Ureter (tissue), 1 donor: ENCODE data around the gene TSPAN18. TPM values are rescaled to one million over a fixed set of nuclear protein-coding genes. Genes with fewer than 3 reads are reported as not detected.

Experiments
- DNase-seq: peaks from one replicate; pipeline ENCODE4 v3.0.0-alpha.2; 2020; ENCODE audit warnings: low spot score
- total RNA-seq: library from RNA; stranded (reverse); gene quantifications from one replicate; pipeline ENCODE4 v1.2.4, GENCODE V29; 2023
- donor health status: DM: yes; HTN: yes; CAD: no.

The TSPAN18 gene
- total RNA-seq, 1 donor from 2014 or later, result 19.1 TPM

DNA sequence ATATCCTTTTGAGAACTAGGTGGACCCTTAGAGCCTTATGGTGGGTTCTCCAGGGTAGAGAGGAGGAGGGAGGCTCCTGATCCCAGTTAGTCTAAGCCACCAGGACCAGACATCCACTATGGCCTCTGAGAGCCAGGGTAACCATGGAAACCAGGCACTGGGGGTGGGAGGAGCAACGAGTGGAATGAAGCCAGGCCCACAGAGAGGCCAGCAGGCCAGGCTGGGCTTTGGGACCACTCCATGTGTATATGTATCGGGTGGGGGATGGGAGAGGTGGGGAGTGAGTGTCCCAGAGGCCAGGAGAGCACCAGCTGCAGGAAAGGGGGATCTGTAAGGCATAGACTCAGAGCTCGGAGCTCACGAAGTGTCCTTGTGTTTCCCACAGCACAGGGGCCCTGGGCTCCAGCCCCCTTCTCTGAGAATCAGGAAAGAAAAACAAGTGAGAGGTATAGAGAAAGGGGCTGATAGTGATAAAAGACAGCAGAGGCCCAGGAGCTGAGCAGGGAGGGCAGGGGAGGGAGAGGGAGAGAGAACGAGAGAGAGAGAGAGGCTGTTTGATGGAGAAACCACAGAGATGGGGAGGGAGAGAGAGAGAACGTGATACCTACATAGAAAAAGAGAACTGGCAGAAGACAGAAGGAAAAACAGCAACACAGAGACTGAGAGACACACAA is 15.5 kb upstream of the TSPAN18 start:
- DNase-seq, result no peak

DNA sequence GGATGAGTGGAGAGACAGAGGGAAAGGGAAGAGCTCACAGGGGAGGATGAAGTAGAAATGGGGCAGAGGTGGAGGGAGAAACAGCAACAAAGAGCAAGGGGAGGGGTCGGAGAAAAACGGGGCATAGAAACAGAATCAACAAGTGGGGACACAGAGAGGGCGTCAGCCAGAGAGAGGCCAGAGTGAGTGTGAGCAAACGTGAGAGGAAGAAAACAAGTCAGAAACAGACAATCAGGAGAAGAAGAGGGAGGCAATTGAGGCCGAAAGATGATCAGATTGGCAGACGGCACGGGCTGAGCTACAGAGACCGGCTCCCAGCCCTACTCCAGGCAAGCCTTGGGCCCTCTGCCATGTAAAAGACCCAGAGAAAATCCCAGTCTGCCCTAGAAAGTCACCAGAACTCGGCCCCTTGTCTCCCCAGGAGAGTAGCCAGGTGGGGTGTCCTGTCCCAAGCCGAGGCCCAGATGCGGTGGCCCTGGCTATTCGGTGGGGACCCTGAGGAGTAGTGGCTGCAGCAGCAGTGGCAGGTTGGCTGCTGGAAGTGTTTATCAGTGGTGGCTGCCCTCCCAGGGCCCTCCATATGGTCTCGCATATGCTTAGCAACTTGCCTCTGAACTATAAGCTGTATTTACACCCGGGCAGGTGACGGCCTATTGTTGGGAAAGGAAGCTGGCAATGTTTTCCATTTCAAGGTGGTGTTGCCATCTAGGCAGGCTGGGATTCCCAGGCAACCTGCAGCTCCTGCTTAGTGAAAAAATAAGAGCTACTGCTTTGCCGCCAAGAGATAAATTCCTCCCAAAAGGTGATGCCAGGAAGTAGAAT is 14.8 kb upstream of the TSPAN18 start:
- DNase-seq, result no peak

DNA sequence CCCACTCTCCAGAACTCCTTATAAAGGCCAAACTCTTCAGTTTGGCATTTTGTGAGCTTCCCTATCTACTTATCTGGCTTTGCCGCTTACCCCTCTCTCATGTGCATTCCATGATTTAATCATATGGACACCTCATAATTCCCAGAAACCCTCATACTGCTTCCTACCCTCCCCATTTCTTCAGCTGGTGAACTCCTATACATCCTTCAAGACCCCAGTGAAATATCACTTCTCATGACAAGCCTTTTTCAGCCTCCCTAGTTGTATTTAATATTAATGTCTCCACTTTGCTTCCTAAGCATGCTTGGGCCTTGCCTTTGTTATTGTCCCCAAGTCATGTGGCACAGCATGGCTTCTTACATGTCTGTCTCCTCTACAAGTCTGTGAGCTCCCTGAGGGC is 13.7 kb upstream of the TSPAN18 start:
- DNase-seq, result no peak

DNA sequence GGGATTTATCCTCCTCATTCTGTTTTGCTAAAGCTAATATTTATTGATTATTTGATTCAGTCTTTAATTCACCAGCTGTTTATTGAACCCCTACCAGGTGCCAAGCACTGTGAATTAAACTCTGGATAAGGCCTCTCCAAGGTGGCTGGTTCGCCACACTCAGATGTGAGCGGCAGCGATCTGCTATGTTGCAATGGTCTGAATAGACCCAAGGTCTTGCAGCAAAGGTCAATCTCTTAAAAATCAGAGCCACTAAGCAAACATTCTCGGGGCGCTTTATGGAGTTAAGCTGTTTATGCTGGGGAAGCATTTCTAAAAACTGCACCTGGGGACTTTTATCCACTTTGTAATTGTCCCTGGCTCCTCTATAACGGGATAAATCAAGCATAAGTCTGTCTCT is 10.5 kb upstream of the TSPAN18 start:
- no peak for DNase-seq

DNA sequence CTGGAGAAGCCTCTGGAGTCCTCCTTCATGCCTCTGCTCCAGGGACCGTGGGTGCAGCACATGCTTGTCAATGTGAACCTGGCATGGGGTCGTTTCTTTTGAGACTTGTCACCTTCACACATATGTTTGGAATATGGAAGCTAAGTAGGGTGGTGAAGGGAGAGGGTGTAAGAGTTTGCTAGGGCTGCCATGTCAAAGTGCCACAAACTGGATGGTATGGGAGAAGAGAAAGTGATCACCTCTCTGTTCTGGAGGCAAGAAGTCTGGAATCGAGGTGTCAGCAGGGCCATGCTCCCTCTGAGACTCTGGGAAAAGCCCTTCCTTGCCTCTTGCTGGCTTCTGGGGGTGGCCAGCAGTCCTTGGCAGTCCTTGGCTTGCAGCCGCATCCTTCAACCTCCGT is 8.7 kb upstream of the TSPAN18 start:
- DNase-seq, result no peak

DNA sequence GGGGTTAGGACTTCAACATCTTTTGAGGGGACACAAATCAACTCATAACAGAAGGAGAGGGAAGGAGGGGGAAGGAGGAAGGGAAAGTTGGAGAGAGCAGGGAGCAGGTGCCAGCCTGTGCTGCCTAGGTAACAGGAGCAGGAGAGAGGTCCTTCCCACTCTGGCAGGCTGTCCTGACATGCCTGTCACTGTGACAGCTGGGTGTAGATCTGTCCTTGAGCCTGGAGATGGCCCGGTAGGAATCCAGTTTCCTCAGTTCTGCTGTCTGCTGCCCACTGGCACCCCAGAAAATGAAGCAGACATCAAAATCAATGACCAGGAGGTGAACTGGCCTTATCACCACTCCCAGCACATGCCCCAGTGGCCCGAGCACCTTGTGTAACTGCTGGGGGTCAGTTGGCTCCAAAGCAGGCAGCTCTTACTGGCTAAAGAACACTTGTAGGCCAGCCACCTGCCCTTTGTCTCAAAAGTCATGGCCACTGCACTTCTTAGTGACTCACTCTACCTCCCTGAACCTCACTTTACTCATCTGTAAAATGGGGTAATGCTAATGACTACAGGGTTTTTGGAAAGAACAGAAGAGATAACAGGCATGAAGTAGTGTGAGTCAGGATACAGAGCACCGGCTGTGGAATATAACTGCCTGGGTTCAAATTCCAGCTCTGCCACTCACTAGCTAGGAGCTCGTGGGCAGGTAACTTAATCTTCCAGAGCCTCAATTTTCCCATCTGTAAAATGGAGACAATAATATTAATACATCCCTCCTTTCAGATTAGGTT is 8.0 kb upstream of the TSPAN18 start:
- no peak for DNase-seq

DNA sequence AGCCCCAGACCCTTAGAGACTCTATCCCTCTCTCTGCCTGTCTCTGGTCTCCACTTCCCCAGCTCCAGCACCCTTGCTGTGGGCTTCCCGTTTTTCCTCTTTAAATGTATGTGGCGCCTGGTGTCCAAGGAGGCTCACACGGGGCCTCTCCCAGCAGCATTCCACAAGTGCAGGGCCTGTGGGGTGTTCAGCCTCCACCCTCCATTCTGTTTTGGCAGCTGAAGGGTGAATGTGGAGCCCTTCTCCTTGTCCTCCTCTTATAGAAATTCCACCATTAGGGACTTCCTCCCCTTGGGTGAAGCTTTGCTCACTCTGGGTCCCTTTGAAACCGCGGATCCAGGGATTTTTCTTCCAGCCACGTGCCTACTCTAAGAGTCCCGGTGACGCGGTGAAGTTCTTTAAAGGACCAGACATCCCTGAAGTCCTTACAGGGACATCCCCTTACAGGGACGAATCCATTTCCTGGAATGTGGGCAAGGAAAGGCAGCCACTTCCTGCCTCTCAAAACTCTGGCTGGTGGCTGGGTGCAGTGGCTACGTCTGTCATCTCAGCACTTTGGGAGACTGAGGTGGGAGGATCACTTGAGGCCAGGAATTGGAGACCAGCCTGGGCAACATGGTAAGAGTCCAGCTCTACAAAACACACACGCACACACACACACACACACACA is 1.6 kb upstream of the TSPAN18 start:
- DNase-seq, result no peak

DNA sequence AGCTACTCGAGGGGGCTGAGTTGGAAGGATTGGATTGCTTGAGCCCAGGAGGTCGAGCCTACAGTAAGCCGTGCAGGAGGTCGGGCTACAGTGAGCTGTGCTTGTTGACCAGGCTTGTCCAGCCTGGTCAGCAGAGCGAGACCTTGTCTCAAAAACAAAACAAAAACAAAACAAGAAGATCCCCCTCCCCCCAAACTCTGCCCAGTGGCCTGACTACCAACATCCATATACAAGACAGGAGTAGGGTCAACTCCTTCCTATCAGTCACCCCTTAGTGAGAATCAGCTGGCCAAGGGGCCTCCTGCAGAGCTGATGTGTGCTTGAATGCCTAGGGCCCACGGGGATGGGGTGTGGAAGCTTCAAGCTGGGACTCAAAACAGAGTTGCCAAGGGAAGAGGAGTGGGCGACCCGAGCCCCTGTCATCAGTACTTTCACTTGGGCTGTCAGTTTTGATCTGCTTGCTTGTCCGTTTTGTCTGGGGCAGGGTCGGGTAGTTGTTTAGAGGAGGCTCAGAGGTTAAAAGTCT is 942 bp upstream of the TSPAN18 start:
- DNase-seq, result no peak

DNA sequence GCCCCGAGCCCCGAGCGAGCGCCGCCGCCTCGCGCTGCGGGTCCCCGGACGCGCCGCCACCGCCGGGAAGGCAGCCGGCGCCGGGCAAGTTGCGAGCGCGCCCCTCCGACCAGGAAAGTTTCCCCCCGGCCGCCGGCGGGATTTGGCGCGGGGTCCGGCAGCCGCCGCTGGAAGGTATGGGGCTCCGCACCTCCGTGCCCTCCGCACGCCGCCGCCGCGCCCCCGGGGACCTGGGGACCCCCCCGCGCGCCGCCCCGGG is 281 bp downstream of the TSPAN18 start:
- DNase-seq, result no peak

DNA sequence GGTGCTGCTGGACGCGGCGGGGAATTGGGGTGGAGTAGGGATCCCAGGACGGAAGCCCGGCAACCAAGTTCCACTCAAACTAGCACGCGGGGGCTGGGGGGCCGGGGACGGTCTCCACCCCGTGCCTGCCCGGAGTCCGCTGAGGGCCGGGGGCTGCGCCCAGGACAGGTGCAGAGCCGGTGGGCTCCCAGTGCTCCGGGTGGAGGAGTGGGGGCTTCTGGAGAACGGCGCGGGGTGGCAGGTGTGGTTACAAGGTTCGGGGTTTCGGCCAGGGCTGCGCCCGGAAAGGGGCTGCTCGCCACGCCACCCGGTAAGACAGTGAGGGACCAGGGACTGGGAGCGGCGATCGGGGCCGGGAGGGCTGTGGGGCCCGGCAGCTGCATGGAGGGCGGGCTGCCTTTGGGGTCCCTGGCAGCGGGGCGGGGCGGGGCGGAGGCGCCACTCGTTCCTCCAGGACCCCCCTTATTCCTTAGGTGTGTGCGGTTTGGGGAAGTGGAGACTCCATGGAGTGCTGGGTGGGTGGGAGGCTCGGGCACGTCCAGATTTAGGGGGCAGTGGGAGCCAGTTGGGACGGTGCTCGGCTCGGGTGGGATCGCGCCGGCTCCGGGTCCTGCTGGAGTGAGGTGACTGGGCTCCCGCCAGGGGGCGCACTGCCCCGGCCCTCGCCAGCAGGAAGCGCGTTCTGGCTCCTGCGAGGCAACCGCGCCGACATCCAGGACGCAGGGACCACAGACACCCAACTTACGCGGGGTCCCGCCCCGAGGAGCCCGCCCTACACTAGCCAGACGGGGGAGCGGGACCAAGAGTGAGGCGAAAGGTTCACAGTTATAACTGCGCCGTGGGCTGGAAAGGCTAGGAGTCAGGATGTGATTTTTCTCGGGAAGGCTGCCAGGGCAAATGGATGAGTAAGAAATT is 868 bp downstream of the TSPAN18 start:
- peak; percentile 80 for DNase-seq

DNA sequence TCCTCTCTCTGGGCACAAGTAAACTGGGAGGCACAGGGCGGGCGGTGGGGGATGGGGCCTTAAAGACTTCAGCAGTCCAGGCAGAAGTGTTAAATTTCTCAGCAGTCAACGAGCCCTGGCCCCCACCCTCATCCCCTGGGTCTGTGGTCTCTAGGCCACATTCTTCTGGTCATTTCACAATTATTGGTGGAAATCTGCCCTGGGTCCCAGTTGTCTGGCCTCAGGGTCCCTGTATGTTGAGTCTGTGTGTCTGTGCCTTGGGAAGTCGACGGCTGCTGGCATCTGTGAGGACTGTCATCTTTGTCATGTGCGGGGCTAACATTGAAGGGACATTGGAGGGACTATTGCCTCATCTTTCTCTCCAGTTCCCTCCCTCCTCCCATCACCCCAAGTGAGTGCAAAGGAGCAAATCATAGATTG is 1.7 kb downstream of the TSPAN18 start:
- no peak for DNase-seq

DNA sequence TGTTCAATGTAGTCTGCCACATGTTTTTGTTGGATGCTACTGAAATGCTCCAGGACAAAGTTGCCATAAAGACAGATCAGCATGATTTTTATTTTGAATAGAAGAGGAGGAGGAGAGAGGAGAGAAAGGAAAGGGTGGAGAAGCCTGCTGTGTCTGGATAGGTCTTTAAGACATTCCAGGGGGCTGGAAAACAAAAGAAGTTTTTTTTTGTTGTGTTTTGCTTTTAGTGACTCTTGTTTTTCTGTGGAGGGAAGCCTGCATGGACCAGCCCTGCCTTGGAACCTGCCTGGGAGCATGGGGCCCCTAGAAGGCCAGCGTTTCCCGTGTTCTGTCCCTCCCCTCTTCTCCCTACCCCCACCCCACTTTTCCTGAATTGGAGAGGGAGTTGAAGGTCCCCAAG is 2.3 kb downstream of the TSPAN18 start:
- no peak for DNase-seq

DNA sequence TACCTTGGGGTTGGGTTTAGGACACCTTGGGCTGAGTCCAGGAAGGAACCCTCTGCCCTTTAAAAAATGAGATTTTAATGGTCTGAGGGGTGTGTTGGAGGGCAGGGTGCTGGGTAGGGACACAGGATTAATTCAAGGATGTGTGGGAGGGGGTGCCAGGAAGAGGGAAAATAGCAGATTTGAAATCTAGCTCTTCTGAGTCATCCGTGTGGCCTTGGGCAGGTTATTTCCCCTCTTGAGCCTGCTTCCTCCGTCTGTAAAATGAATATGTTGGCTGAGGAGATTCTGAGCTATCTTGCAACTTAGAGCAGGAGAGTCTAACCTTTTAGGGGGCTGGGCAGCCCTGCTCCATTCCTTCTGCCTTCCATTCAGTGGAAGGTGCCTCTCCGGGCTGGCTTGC is 3.0 kb downstream of the TSPAN18 start:
- DNase-seq, result no peak

DNA sequence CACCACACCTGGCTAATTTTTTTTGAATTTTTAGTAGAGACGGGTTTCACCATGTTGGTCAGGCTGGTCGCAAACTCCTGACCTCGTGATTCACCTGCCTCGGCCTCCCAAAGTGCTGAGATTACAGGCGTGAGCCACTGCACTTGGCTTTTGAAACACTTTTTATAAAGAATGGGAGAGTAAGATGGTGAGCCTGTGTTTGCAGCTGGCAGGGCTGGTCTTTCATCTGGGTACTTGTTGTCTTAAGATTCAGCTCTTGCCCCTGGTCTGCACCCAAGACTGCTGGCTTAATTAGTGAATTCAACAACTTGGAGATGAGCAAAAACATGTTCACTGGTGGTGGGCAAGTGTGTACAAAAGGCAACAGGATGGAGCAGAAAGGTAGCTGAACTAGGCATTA is 4.0 kb downstream of the TSPAN18 start:
- DNase-seq, result no peak

DNA sequence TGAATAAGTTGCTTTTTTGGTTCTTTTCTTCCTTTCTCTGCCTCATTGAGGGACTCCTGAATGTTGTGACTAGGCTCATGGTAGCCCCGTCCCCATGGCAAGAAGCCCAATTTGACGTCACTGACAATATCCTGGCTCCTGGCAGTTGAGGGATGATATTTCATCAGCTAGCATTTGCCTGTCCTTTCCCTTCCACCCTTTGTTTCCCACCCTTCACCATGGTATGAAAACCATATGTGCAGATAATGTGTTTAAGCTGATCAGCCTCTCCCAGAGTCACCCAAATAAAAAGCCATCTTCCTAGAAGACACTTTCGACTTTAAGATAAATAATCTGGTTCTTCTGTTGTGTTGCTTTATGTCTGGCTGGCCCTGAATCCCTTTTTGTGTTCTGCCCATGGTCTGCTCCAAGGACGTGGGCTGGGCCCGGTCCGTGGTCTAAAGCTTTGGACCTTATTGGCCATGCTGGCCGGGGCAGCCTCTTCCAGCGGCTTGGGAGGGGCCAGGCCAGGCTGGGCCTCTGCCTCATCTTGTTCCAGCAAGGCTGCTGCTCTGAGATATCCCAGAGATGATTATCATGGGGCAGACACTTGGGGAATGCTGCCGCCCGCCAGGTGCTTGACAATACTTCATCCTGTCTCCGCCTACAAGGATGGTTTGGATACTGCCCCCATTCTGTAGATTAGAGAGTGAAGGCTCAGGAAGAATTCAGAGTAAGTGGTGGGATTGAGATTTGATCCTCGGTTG is 5.1 kb downstream of the TSPAN18 start:
- no peak for DNase-seq

DNA sequence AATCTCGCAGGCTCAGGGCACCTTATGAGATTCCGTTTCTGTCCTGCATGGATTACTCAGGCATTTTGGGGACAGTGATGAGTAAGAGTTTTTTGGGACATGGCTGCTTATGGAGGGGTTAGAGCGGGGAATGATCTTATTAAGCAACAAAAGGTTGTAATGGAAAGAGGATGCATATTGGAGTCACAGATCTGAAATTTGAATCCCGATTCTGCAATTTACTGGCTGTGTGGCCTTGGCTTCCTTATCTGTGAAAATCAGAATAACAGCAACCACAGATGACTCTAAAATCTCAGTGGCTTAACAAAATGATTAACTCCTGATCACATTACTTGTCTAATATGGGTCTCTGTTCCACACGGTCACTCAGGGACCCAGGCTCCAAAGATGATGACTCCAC is 5.8 kb downstream of the TSPAN18 start:
- DNase-seq, result no peak

DNA sequence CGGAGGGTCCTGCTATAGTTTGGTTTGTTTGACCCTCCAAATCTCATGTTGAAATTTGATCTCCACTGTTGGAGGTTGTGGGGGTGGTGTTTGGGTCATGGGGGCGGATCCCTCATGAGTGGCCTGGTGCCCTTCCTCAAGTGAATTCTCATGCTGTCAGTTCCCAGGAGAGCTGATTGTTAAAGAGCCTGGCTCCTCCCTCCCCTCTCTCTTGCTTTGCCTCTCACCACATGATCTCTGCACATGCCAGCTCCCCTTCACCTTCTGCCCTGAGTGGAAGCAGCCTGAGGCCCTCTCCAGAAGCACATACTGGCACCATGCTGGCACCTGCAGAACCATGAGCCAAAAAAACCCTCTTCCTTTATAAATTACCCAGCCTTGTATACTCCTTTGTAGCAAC is 7.1 kb downstream of the TSPAN18 start:
- DNase-seq, result no peak

DNA sequence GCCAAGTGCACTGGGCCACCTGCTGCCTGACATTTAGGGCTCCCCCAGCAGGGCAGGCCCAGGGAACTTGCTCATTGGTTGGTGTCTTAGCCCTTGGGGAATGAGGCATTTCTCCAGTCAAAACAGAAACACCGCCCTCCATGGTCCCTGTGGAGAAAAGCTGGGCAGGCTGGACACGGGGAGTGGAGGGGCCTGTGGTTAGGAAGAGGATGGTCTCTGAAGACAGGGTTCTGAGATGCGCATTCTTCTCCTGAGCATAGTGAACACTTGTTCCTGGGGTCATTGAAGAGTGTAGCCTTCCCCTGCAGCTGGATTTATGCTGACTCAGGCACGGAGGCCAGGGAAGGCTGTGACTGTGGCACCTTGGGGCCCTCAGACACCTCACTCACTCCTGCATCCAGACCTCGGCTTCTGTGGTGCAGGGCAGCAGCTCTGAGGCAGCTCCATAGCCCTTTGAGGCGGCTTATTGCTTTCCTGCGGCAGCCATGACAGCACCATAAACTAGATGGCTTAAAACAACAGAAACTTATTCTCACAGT is 8.2 kb downstream of the TSPAN18 start:
- no peak for DNase-seq

DNA sequence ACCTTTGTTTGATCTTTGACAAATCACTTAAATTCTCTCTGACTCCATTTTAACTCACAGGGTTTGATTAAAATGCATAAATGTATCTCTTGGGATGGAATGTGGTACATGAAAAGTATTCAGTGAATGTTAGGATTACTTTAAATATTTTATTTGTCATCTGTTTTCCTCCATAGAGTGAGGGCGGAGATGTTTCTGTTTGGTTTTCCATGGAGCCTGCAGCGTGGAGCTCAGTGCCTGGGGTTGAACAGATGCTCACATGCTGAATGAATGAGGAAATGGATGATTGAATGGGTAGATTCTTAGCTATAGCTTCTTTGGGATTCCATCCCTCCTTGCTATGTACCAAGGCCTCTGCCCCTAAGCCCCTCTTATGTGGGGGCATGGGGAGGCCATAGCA is 10.0 kb downstream of the TSPAN18 start:
- no peak for DNase-seq
